GM13977 (cell line): ENCODE results near the gene TREH.

Experiments
- DNase-seq: peaks from one replicate; pipeline ENCODE4 v3.0.0; 2012; ENCODE audit warnings: low spot score
- CTCF ChIP-seq: IDR thresholded peaks from 2 replicates; pipeline ENCODE4 v1.5.1; 2012; ENCODE audit warnings: mild to moderate bottlenecking, control low read depth; ENCODE audit not compliant: insufficient read depth; ENCODE audit errors: extremely low read depth, missing control alignments
- in situ Hi-C: fragments of 300-500 bp; cut with MboI; formaldehyde crosslinking; loops from one replicate; pipeline ENCODE4 v1.12.0; 2022; ENCODE audit warnings: low sequenced_read_pairs, low pct_unique_long_range_greater_than_20kb, mixed read lengths, inconsistent platforms; ENCODE audit not compliant: unreplicated experiment

Gene TREH

GRCh38 chr11:118629761-118630661 is 49.4 kb downstream of the TREH start:
- no peak for DNase-seq
- in situ Hi-C loops, result no loop called here
- no peak for TF ChIP-seq CTCF

GRCh38 chr11:118628861-118629549 is 50.4 kb downstream of the TREH start:
- DNase-seq, result no peak
- in situ Hi-C loops, result no loop called here
- no peak for TF ChIP-seq CTCF

GRCh38 chr11:118628432-118628831 is 51.0 kb downstream of the TREH start:
- in situ Hi-C loops, result no loop called here
- no peak for TF ChIP-seq CTCF

GRCh38 chr11:118628031-118628430 is 51.4 kb downstream of the TREH start:
- TF ChIP-seq CTCF, result no peak
- DNase-seq, result no peak
- in situ Hi-C loops, result no loop called here

More at GRCh38 chr11:118628432-118628831, 51.0 kb downstream of the TREH start:
- DNase-seq, result no peak

- in situ Hi-C loops, result no loop called here
- no peak for DNase-seq
- no peak for TF ChIP-seq CTCF
Observed at GRCh38 chr11:118627566-118627965, 51.9 kb downstream of the TREH start.

- in situ Hi-C loops, result no loop called here
- no peak for DNase-seq
- TF ChIP-seq CTCF, result no peak
Observed at GRCh38 chr11:118625976-118626375, 53.5 kb downstream of the TREH start.
